IMR-90 (cell line): ENCODE results near the gene COCH. TPM values are rescaled to one million over a fixed set of nuclear protein-coding genes. Genes with fewer than 3 reads are reported as not detected.

Source experiments
- ATAC-seq: fragments of 200-7000 bp; cut with Tn5 transposase; 2 replicates; pipeline ENCODE4 v1.9.1; 2020; ENCODE audit warnings: low read depth, mild to moderate bottlenecking, moderate library complexity
- BruUV-seq: library from RNA; stranded (reverse); fragments of 400-500 nt; replicated peaks from 2 replicates; lab custom pipeline; 2021; lab: Mats Ljungman, UMichigan
- CTCF ChIA-PET: fragments of 300-600 bp; formaldehyde crosslinking; extraction: SDS; loops from one replicate; lab custom pipeline; 2021; ENCODE audit warnings: antibody characterized with exemption; lab: Yijun Ruan, JAX
- POLR2A ChIA-PET: fragments of 300-600 bp; sonication (Branson Sonifier 250); formaldehyde crosslinking; loops from one replicate; lab custom pipeline; 2022; ENCODE audit warnings: antibody characterized with exemption; ENCODE audit not compliant: unreplicated experiment; lab: Charles Lee
- DNase-seq: peaks from one replicate; pipeline ENCODE4 v3.0.0; 2013
- H2AFZ ChIP-seq: replicated peaks from 2 replicates; pipeline ENCODE3; 2013; ENCODE audit warnings: low read length, mild to moderate bottlenecking; ENCODE audit not compliant: poor library complexity
- H2AK5ac ChIP-seq: 2 replicates; pipeline ENCODE4 v1.6.1; 2013; ENCODE audit warnings: low read depth, low read length, inconsistent platforms
- H2AK9ac ChIP-seq: replicated peaks from 2 replicates; pipeline ENCODE3; 2013; ENCODE audit warnings: mild to moderate bottlenecking, low read depth, low read length, moderate library complexity; ENCODE audit not compliant: poor library complexity
- H2BK120ac ChIP-seq: 2 replicates; pipeline ENCODE4 v1.6.1; 2013; ENCODE audit warnings: low read depth, low read length, inconsistent platforms
- H2BK15ac ChIP-seq: 3 replicates; pipeline ENCODE4 v1.6.1; 2013; ENCODE audit warnings: low read depth, low read length, inconsistent platforms
- H2BK20ac ChIP-seq: 2 replicates; pipeline ENCODE4 v1.6.1; 2013; ENCODE audit warnings: low read depth, mild to moderate bottlenecking, inconsistent platforms, low read length, moderate library complexity
- H2BK5ac ChIP-seq: 2 replicates; pipeline ENCODE4 v1.6.1; 2013; ENCODE audit warnings: mild to moderate bottlenecking, low read depth, low read length, inconsistent platforms; ENCODE audit not compliant: poor library complexity, severe bottlenecking
- H3K14ac ChIP-seq: replicated peaks from 2 replicates; pipeline ENCODE4 v1.6.1; 2013; ENCODE audit warnings: low read depth, low read length, inconsistent platforms
- H3K18ac ChIP-seq: 2 replicates; pipeline ENCODE4 v1.6.1; 2013; ENCODE audit warnings: low read depth, low read length, control low read depth
- H3K23ac ChIP-seq: 2 replicates; pipeline ENCODE4 v1.6.1; 2013; ENCODE audit warnings: low read depth, low read length, inconsistent platforms
- H3K27ac ChIP-seq: 2 replicates; pipeline ENCODE4 v1.5.1; 2013; ENCODE audit warnings: mild to moderate bottlenecking, control low read depth, low read length; ENCODE audit not compliant: insufficient read depth
- H3K27me3 ChIP-seq: 2 replicates; pipeline ENCODE4 v1.6.1; 2013; ENCODE audit warnings: low read length; ENCODE audit not compliant: control insufficient read depth, insufficient read depth
- H3K36me3 ChIP-seq: 2 replicates; pipeline ENCODE4 v1.6.1; 2013; ENCODE audit warnings: low read length, mixed read lengths; ENCODE audit not compliant: control insufficient read depth, insufficient read depth
- H3K4ac ChIP-seq: 2 replicates; pipeline ENCODE4 v1.6.1; 2013; ENCODE audit warnings: low read depth, low read length, inconsistent platforms
- H3K4me1 ChIP-seq: 2 replicates; pipeline ENCODE4 v1.6.1; 2013; ENCODE audit warnings: low read length, mixed read lengths; ENCODE audit not compliant: control insufficient read depth, insufficient read depth
- H3K4me2 ChIP-seq: 2 replicates; pipeline ENCODE4 v1.6.1; 2013; ENCODE audit warnings: low read depth, mild to moderate bottlenecking, control low read depth, low read length, moderate library complexity
- H3K4me3 ChIP-seq: 2 replicates; pipeline ENCODE4 v1.5.1; 2013; ENCODE audit warnings: low read depth, mild to moderate bottlenecking, control low read depth, low read length, moderate library complexity; ENCODE audit not compliant: insufficient read depth
- H3K56ac ChIP-seq: 2 replicates; pipeline ENCODE4 v1.6.1; 2013; ENCODE audit warnings: low read length, inconsistent platforms; ENCODE audit not compliant: insufficient read depth; ENCODE audit errors: extremely low read depth
- H3K79me1 ChIP-seq, 2 experiments: 2 replicates each; pipeline ENCODE4 v1.6.1; 2013; ENCODE audit warnings: low read length in 2 of 2, inconsistent platforms in 1 of 2, low read depth in 1 of 2
- H3K9ac ChIP-seq: 2 replicates; pipeline ENCODE4 v1.6.1; 2013; ENCODE audit warnings: low read depth, low read length, control low read depth
- H3K9me1 ChIP-seq: 2 replicates; pipeline ENCODE4 v1.6.1; 2013; ENCODE audit warnings: low read length, inconsistent platforms; ENCODE audit not compliant: insufficient read depth
- H3K9me3 ChIP-seq: 2 replicates; pipeline ENCODE4 v1.6.1; 2013; ENCODE audit warnings: low read length; ENCODE audit not compliant: control insufficient read depth, insufficient read depth
- H4K20me1 ChIP-seq: 2 replicates; pipeline ENCODE4 v1.6.1; 2013; ENCODE audit warnings: low read length, inconsistent platforms; ENCODE audit not compliant: insufficient read depth
- H4K5ac ChIP-seq: 2 replicates; pipeline ENCODE4 v1.6.1; 2013; ENCODE audit warnings: mild to moderate bottlenecking, low read depth, low read length, control low read depth
- H4K8ac ChIP-seq, 2 experiments: 2 replicates each; pipeline ENCODE4 v1.6.1; 2013; ENCODE audit warnings: low read depth in 2 of 2, low read length in 2 of 2, control low read depth in 1 of 2, inconsistent platforms in 1 of 2
- H4K91ac ChIP-seq: 2 replicates; pipeline ENCODE4 v1.6.1; 2013; ENCODE audit warnings: low read depth, low read length, inconsistent platforms; ENCODE audit not compliant: insufficient read depth
- BHLHE40 ChIP-seq: fragments of 150-350 bp; IDR thresholded peaks from 2 replicates; pipeline ENCODE4 v1.6.1; 2016; ENCODE audit warnings: mild to moderate bottlenecking, low read depth, low read length
- CEBPB ChIP-seq: IDR thresholded peaks from 2 replicates; pipeline ENCODE4 v1.6.1; 2012; ENCODE audit warnings: low read depth, low read length, improper control_type of control experiment
- MAZ ChIP-seq: IDR thresholded peaks from 2 replicates; pipeline ENCODE4 v1.6.1; 2012; ENCODE audit warnings: low read depth, mild to moderate bottlenecking, low read length, improper control_type of control experiment, moderate library complexity, borderline replicate concordance
- MXI1 ChIP-seq: IDR thresholded peaks from 2 replicates; pipeline ENCODE4 v1.6.1; 2012; ENCODE audit warnings: low read depth, mild to moderate bottlenecking, low read length, moderate library complexity, borderline replicate concordance
- NFE2L2 ChIP-seq: fragments of 150-350 bp; IDR thresholded peaks from 2 replicates; pipeline ENCODE4 v1.6.1; 2016; ENCODE audit warnings: low read depth, mild to moderate bottlenecking, low read length
- POLR2A ChIP-seq: IDR thresholded peaks from 2 replicates; pipeline ENCODE4 v1.6.1; 2012; ENCODE audit warnings: mild to moderate bottlenecking, low read depth, low read length
- USF2 ChIP-seq: fragments of 150-350 bp; IDR thresholded peaks from 2 replicates; pipeline ENCODE4 v1.6.1; 2017; ENCODE audit warnings: mild to moderate bottlenecking, antibody characterized with exemption, low read length, low read depth
- WGBS, 2 experiments: methylation state at CpG; one replicate each; pipeline versions ENCODE4 v1.1.5 to v1.1.7; 2013; ENCODE audit warnings: missing lambda C conversion rate in 2 of 2; ENCODE audit not compliant: insufficient read length in 1 of 2; ENCODE audit errors: extremely low coverage in 2 of 2; 5-methylcytosine and 5-hydroxymethylcytosine counted together
- dilution Hi-C: fragments of 300-500 bp; cut with HindIII; formaldehyde crosslinking; loops from one replicate; pipeline ENCODE4 v1.14.3; 2018; ENCODE audit warnings: low sequenced_read_pairs; ENCODE audit not compliant: unreplicated experiment
- in situ Hi-C: fragments of 300-500 bp; cut with MboI; formaldehyde crosslinking; loops from 3 replicates; pipeline ENCODE4 v1.14.3; 2019; ENCODE audit warnings: low sequenced_read_pairs, inconsistent platforms, mixed read lengths
- intact Hi-C: fragments of 100-400 bp; cut with micrococcal nuclease; formaldehyde crosslinking; loops from 2 replicates; pipeline ENCODE4 v1.10.0; 2022
- polyA plus RNA-seq, 3 experiments: library from polyadenylated mRNA; depleted of rRNA; stranded (reverse); fragments of >200 nt; gene quantifications; 2 replicates each; pipeline ENCODE4 v1.2.3, GENCODE V29; 2012; ENCODE audit warnings: low replicate concordance in 1 of 3
- total RNA-seq: library from RNA; depleted of rRNA; stranded (reverse); fragments of >200 nt; gene quantifications from 2 replicates; pipeline ENCODE4 v1.2.3, GENCODE V29; 2012

Gene COCH
- total and polyA plus RNA-seq, 2 of the 4 experiments (the other 2 are of a cell fraction), result 0.17 to 0.18 TPM

DNA sequence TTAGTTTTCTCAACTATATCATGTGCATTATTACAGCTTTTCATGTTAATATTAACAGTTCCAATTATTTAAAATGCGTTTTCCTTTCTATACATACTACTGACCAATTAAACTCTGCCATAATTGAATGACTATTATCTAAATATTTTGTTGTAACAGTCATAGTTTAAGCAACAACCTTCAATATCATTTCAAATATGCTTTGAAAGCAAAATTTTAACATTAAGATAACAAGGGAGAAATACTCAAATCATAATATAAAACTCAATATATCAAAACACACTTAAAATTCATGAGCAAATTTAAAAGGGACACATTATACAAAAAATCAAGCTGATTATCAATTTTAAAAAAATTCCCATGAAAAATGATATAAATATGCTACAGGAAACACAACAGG, 40.5 kb downstream of the COCH start:
- WGBS, 2 experiments, result no CpG with 5 or more reads among the region's 1 CpG
- POLR2A ChIA-PET, result no interaction called here

More for the DNA sequence above, 40.5 kb downstream of the COCH start:
- H3K4me3 ChIP-seq, result no peak overlapping the region
- H2BK120ac ChIP-seq, result no peak overlapping the region
- dilution Hi-C loops (no loop called here), intact Hi-C loops (no loop called here), in situ Hi-C loops (no loop called here)
- H3K79me1 ChIP-seq, result peaks cover 14 to 21% of the 10 kb centered on the region in 2 experiments
- H3K4me1 ChIP-seq, result 0 out of 2 replicates have a peak, but pooled peaks cover 1% of the 10 kb centered on the region
- H4K5ac ChIP-seq, result no peak overlapping the region
- no peak overlapping the region for H3K23ac ChIP-seq
- no peak overlapping the region for H3K4ac ChIP-seq
- no peak for DNase-seq
- no peak overlapping the region for H4K91ac ChIP-seq
- H2BK5ac ChIP-seq, result no peak overlapping the region
- peaks cover 8% of the 10 kb centered on the region for H3K36me3 ChIP-seq
- no peak overlapping the region for H2BK15ac ChIP-seq
- H2BK20ac ChIP-seq, result no peak overlapping the region
- no peak overlapping the region for H3K9ac ChIP-seq
- no peaks in the 10 kb centered on the region for H4K20me1 ChIP-seq
- no peak for TF ChIP-seq POLR2A
- no peak for TF ChIP-seq CEBPB
- no peak for TF ChIP-seq BHLHE40
- no peak for TF ChIP-seq USF2
- no peak for TF ChIP-seq MAZ
- no peak for TF ChIP-seq MXI1
- TF ChIP-seq NFE2L2, result no peak
- H3K27me3 ChIP-seq, result no peaks in the 10 kb centered on the region
- H3K27ac ChIP-seq, result no peak overlapping the region
- H3K18ac ChIP-seq, result no peak overlapping the region
- BruUV-seq, result no TSS peak
- no peak overlapping the region for H2AK9ac ChIP-seq
- no peak overlapping the region for H3K4me2 ChIP-seq
- H4K8ac ChIP-seq, result no peak overlapping the region
- no peak for ATAC-seq
- no peak overlapping the region for H3K14ac ChIP-seq
- CTCF ChIA-PET, result interaction anchor here (1.2 kb wide), 1 partner anchor 11 kb away, joined by 3 read pairs; no protein-coding TSS in a partner anchor
- H2AFZ ChIP-seq, result no peak overlapping the region
- no peak overlapping the region for H2AK5ac ChIP-seq
- no peaks in the 10 kb centered on the region; the same call in 1 of the 2 replicates for H3K9me1 ChIP-seq
- H3K9me3 ChIP-seq, result no peaks in the 10 kb centered on the region
- no peak overlapping the region for H3K56ac ChIP-seq
